Measurements from ENCODE around the gene AQP5.
"Not testable (repeated sequence)": the region's sequence is repeated elsewhere in the genome, so short reads cannot be mapped to it uniquely, and the experiment has no call there.

AQP5 gene

DNA sequence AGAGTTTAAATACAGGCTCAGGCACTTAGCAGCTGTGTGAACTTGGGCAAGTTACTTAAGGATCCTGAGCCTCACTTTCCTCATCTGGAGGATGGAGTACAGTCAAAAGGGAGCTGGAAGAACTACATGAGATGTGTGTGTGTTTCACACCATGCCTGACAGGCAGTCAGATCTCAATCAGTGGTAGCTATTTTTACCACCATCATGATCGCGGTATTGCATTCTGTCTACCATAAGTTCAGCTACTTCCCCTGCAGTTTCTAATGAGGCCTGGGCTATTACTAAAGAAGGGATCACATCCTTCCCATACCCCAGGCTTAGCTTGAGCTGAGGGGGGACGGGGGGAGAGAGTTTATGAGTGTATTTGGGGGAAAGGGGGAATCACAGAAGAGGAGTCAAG, 18.1 kb downstream of the AQP5 start:
- H3K9me3 ChIP-seq (ENCODE audit: control insufficient read depth, low read length), result no peaks in the 10 kb centered on the region
- H3K9ac ChIP-seq (ENCODE audit: low read length), result no peak overlapping the region
- H3K36me3 ChIP-seq (ENCODE audit: control insufficient read depth, insufficient read depth, low read length, severe bottlenecking), result no peaks in the 10 kb centered on the region
- H3K4me1 ChIP-seq (ENCODE audit: control insufficient read depth, insufficient read depth, low read length), result peaks cover 11% of the 10 kb centered on the region
- H3K4me3 ChIP-seq (ENCODE audit: low read length), result no peak overlapping the region
- H3K27me3 ChIP-seq (replicated peaks; ENCODE audit: control insufficient read depth, insufficient read depth, low read length), result peaks cover 7% of the 10 kb centered on the region
- no peak for DNase-seq (ENCODE audit: low read depth)

DNA sequence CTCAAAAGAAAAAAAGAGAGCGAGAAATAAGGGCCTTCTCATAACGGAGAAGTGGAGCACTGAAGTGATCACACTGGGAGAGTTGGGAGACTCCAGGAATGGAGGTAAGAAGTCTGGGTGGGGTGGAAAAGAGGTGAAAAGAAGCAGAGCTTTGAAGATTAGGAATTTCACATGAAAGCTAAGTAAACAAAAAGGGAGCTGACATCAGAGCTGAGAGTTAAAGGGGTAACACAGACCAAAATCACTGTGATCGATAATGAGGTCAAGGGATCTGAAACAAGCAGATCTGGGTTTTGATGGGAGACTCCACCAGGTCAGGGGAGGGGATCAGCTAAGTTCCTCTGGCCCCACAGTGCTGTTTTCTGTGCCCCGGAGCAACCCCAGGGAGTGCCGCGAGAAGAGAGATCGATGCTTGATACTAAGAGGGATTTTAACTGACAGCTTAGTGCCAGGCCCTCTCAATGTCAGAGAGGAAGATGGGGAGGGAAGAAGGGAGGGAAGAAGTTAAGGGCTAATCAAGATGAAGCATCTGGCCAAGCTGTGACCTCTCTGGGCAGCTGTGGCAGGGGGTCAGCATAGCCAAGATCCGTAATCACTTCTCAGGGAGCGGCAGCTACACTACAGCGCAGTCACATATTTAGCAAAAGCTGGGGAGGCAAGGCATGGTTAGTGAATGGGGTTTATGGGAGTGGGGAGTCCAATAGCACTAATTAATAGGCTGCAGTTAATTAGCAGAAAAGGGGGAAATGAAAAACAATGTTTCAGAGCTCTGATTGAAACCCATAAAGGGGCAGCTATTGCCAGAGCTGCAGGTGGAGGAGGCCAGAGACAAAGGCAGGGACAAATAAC, 19.1 kb downstream of the AQP5 start:
- no peak for DNase-seq (ENCODE audit: low read depth)
- peaks cover 10% of the 10 kb centered on the region for H3K4me1 ChIP-seq (ENCODE audit: control insufficient read depth, insufficient read depth, low read length)

DNA sequence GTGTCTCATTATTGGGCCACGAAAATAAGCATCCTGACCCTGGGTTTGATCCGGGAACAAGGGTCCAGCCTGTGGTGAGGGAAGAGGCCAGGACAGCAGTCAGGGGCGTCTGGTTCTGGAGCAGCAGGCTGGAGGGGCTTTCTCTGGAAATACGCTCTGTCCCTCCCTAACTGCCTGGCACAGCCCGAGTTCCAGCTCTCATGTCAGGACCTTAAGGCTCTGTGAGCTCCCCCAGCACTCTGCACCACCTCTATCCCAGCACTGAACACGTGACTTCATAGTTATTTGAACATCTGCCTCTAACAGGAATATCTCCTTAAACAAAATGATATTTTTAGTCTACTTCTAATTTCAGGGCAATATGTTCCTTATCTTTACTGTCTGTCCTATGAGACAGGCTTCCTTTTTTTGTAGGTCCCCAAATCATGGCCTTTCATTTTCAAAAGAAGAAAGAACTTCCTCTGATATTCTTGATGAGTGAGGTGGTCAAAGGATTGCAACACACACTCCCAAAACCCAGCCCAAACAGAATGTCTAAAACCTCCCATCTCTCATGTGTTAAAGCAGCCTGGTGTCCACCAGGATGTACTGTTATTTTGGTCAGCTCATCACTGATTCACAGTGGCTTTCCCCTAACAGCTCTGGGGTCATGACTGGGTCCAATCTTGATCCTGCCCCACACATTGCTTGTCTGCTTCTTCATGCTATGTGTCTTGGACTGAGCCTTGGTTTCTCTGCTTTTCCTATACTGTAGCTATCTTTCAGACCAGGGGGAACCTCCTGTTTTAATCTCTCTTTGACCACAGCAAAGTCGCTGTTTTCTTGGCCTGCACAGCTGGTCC, 20.8 kb downstream of the AQP5 start:
- H3K27me3 ChIP-seq (replicated peaks; ENCODE audit: control insufficient read depth, insufficient read depth, low read length), result no peaks in the 10 kb centered on the region
- H3K9me3 ChIP-seq (ENCODE audit: control insufficient read depth, low read length), result no peaks in the 10 kb centered on the region
- DNase-seq (ENCODE audit: low read depth), result peak; percentile 25
- H3K4me3 ChIP-seq (ENCODE audit: low read length), result no peak overlapping the region
- H3K4me1 ChIP-seq (ENCODE audit: control insufficient read depth, insufficient read depth, low read length), result peaks cover 10% of the 10 kb centered on the region
- H3K9ac ChIP-seq (ENCODE audit: low read length), result no peak overlapping the region
- H3K36me3 ChIP-seq (ENCODE audit: control insufficient read depth, insufficient read depth, low read length, severe bottlenecking), result no peaks in the 10 kb centered on the region

More for the DNA sequence above, 19.1 kb downstream of the AQP5 start:
- H3K4me3 ChIP-seq (ENCODE audit: low read length), result no peak overlapping the region
- H3K9ac ChIP-seq (ENCODE audit: low read length), result no peak overlapping the region
- no peaks in the 10 kb centered on the region for H3K9me3 ChIP-seq (ENCODE audit: control insufficient read depth, low read length)
- no peaks in the 10 kb centered on the region for H3K36me3 ChIP-seq (ENCODE audit: control insufficient read depth, insufficient read depth, low read length, severe bottlenecking)
- H3K27me3 ChIP-seq (replicated peaks; ENCODE audit: control insufficient read depth, insufficient read depth, low read length), result peaks cover 3% of the 10 kb centered on the region

DNA sequence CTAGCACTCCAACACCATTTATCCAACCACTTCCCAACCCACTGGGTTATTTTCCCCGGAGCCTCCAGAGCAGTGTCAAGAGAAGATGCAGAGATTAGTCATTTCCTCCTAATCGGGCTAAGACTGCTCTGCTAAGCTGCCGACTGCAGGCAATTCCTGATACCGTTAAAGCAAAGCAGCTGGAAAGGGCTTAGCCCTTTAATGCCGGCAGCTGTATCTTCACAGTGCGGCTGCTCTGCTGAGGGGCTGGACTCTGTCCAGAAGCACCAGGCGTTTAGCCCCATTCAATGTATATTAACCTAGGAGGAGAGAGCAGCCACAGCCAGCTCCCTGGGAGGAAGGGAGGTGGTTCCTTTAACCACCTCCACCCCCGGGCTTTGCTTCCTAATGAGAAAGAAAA, 22.2 kb downstream of the AQP5 start:
- H3K9me3 ChIP-seq (ENCODE audit: control insufficient read depth, low read length), result no peaks in the 10 kb centered on the region
- H3K27me3 ChIP-seq (replicated peaks; ENCODE audit: control insufficient read depth, insufficient read depth, low read length), result no peaks in the 10 kb centered on the region
- H3K36me3 ChIP-seq (ENCODE audit: control insufficient read depth, insufficient read depth, low read length, severe bottlenecking), result no peaks in the 10 kb centered on the region
- H3K4me3 ChIP-seq (ENCODE audit: low read length), result peak overlapping the region; percentile 58
- peak overlapping the region; percentile 47 for H3K9ac ChIP-seq (ENCODE audit: low read length)
- H3K4me1 ChIP-seq (ENCODE audit: control insufficient read depth, insufficient read depth, low read length), result peaks cover 10% of the 10 kb centered on the region
- DNase-seq (ENCODE audit: low read depth), result peak; percentile 84

DNA sequence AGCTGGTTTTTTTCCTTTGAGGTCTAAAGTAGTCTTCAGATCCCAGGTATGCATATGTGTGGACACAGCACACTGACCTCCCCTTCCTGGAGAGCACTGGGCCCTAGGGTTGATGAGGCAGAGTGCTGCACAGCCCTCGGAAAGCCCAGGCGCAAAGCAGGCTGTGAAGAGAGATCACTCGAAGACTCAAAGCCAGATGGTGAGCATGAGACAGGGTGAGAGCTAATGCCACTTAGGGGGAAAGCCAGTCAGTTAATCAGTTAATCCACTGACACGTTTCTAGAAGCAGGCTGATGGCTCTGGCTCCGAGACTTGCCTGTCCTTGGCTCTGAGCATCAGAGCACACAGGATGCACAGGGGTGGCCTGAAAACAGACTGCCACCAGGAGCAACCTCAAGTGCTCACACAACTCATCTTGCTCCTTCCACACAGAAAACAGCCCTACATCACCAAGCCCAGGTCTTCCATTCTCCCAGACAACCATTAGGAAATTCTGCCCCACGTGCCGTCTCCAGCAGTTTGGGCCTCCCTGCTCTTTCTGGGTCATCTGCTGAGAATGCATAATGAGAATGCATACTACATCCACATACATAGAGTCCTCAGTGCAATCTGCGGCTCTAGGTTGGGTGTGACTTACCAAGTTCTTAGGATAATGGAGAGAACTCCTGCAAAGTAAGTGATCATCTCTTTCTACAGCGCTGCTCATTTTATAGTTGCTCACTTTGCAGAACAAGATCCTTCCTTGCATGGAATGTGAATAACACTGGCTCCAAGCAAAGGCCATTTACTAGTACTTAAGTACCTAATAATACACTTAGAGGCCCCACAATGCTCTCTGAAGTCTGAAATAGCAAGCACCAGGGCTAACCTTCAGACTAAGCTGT, 23.0 kb downstream of the AQP5 start:
- no peak for DNase-seq (ENCODE audit: low read depth)
- Histone ChIP-seq H3K4me3 (ENCODE audit: low read length) (no peak overlapping the region), H3K9me3 (ENCODE audit: control insufficient read depth, low read length) (no peaks in the 10 kb centered on the region), H3K9ac (ENCODE audit: low read length) (no peak overlapping the region), H3K27me3 (replicated peaks; ENCODE audit: control insufficient read depth, insufficient read depth, low read length) (no peaks in the 10 kb centered on the region), H3K36me3 (ENCODE audit: control insufficient read depth, insufficient read depth, low read length, severe bottlenecking) (no peaks in the 10 kb centered on the region), H3K4me1 (ENCODE audit: control insufficient read depth, insufficient read depth, low read length) (peaks cover 11% of the 10 kb centered on the region)

DNA sequence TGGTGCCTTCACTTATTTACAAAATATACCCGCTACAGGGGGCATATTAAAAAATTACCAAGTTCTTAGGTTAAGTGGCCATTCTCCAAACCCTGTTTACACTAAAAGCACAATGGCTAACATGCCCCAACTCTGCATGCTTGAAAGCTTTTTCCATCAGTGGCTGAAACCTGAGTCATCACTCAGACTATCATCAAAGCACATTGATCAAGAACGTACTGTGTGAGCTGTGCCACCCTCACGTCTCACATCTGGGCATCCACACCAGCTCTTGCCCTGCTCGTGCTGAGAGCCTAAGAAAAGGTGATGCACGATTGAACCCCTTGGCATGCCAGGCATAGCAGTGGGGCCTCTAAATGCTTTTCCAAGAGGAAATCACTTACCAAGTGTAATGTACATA, 24.3 kb downstream of the AQP5 start:
- H3K9ac ChIP-seq (ENCODE audit: low read length), result no peak overlapping the region
- DNase-seq (ENCODE audit: low read depth), result no peak
- H3K4me3 ChIP-seq (ENCODE audit: low read length), result no peak overlapping the region
- H3K4me1 ChIP-seq (ENCODE audit: control insufficient read depth, insufficient read depth, low read length), result peaks cover 23% of the 10 kb centered on the region
- H3K9me3 ChIP-seq (ENCODE audit: control insufficient read depth, low read length), result no peaks in the 10 kb centered on the region
- H3K36me3 ChIP-seq (ENCODE audit: control insufficient read depth, insufficient read depth, low read length, severe bottlenecking), result no peaks in the 10 kb centered on the region
- no peaks in the 10 kb centered on the region for H3K27me3 ChIP-seq (replicated peaks; ENCODE audit: control insufficient read depth, insufficient read depth, low read length)

DNA sequence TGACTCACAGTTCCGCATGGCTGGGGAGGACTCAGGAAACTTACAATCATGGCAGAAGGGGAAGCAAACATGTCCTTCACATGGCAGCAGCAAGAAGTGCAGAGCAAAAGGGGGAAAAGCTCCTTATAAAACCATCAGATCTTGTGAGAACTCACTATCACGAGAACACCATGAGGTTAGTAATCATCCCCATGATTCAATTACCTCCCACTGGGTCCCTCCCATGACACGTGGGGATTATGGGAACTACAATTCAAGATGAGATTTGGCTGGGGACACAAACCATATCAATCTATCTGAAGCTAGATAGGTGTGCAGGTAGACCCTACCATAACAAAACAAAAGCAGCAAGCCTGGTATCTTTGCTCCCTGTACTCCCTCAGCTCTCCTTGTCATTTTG, 24.8 kb downstream of the AQP5 start:
- not testable (repeated sequence) for H3K36me3 ChIP-seq (ENCODE audit: control insufficient read depth, insufficient read depth, low read length, severe bottlenecking); H3K9ac ChIP-seq (ENCODE audit: low read length); H3K9me3 ChIP-seq (ENCODE audit: control insufficient read depth, low read length); DNase-seq (ENCODE audit: low read depth); H3K27me3 ChIP-seq (replicated peaks; ENCODE audit: control insufficient read depth, insufficient read depth, low read length); H3K4me3 ChIP-seq (ENCODE audit: low read length)
- H3K4me1 ChIP-seq (ENCODE audit: control insufficient read depth, insufficient read depth, low read length), result peaks cover 23% of the 10 kb centered on the region

DNA sequence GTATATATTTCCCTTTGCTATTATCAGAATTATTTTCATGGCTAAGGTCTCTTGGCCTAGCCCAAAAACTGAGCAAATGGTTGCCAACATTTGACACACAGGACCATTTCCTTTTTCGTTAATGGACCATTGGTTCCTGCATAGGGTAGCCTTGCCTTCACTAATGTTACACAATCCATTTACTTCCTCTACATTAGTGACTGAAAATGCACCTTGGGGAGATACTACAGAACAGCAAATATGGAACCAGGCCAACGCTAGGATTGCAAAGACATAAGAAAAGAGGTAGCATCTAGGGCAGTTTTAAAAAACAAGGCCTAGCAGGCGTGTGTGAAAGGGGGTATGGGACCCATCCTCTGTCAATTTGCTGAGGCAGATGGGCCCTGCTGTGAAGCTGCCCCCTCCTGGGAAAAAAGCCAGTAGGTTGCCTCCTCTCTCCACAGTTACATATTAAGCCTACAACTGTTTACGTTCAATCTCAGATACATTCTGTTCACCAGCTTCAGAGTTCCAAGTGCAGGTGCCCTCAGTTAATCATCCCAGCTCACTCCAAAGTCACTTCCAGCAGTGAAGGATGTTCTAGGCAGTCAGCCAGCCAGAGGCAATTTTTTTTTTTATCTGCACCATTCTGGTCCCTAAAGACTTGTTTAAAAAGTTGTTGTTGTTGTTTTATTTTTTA, 26.1 kb downstream of the AQP5 start:
- Histone ChIP-seq H3K9ac (ENCODE audit: low read length) (no peak overlapping the region), H3K4me1 (ENCODE audit: control insufficient read depth, insufficient read depth, low read length) (peaks cover 23% of the 10 kb centered on the region), H3K36me3 (ENCODE audit: control insufficient read depth, insufficient read depth, low read length, severe bottlenecking) (peaks cover 10% of the 10 kb centered on the region), H3K27me3 (replicated peaks; ENCODE audit: control insufficient read depth, insufficient read depth, low read length) (no peaks in the 10 kb centered on the region), H3K4me3 (ENCODE audit: low read length) (no peak overlapping the region), H3K9me3 (ENCODE audit: control insufficient read depth, low read length) (no peaks in the 10 kb centered on the region)
- no peak for DNase-seq (ENCODE audit: low read depth)

DNA sequence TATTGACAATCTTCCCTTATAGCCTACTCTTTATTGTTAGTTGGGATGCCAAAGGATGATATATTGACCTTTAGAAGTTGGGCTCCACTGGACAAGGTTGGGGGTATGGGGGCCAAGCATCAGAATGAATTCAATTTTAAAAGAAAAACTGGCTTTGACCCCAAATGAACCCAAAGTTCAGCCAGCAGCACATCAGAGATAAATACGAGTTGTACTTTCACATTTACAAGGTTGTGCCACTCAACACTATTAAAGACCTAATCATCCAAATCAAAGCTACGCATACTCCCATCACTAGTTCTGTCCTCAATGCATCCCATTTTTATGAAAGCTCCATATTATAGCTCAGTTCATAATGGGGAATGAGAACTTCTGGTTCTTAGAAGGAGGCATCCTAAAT, 27.7 kb downstream of the AQP5 start:
- not testable (repeated sequence) for DNase-seq (ENCODE audit: low read depth); H3K27me3 ChIP-seq (replicated peaks; ENCODE audit: control insufficient read depth, insufficient read depth, low read length); H3K9me3 ChIP-seq (ENCODE audit: control insufficient read depth, low read length); H3K4me3 ChIP-seq (ENCODE audit: low read length); H3K9ac ChIP-seq (ENCODE audit: low read length)
- Histone ChIP-seq H3K4me1 (ENCODE audit: control insufficient read depth, insufficient read depth, low read length) (peaks cover 13% of the 10 kb centered on the region), H3K36me3 (ENCODE audit: control insufficient read depth, insufficient read depth, low read length, severe bottlenecking) (peaks cover 10% of the 10 kb centered on the region)

DNA sequence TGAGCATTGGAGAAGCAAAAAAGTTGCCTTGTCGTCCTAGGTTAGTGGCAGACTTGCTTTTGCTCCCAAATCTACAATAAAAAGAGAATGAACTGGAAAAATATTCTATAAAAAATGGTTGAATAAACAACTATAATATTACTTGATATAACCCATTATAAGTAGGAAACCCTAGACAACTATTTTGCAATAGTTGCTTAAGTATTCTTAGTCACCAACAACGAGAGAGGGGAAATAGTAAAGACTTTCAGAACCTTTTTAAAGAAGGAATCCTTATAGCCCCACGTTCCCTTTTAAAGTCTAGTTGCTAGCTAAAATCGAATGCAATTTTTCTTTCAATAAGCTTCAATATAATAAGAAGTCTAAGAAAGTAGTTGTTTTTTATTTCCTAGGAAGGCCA, 28.6 kb downstream of the AQP5 start:
- H3K36me3 ChIP-seq (ENCODE audit: control insufficient read depth, insufficient read depth, low read length, severe bottlenecking), result peaks cover 10% of the 10 kb centered on the region
- H3K4me3 ChIP-seq (ENCODE audit: low read length), result peak overlapping the region; percentile 53
- H3K9me3 ChIP-seq (ENCODE audit: control insufficient read depth, low read length), result no peaks in the 10 kb centered on the region
- peak; percentile 87 for DNase-seq (ENCODE audit: low read depth)
- no peak overlapping the region for H3K9ac ChIP-seq (ENCODE audit: low read length)
- no peaks in the 10 kb centered on the region for H3K27me3 ChIP-seq (replicated peaks; ENCODE audit: control insufficient read depth, insufficient read depth, low read length)
- peaks cover 13% of the 10 kb centered on the region for H3K4me1 ChIP-seq (ENCODE audit: control insufficient read depth, insufficient read depth, low read length)
